ELF-1 (cell line): ENCODE data around the gene CGB8.

Experiments
- DNase-seq: peaks from one replicate; pipeline ENCODE4 v3.0.0-alpha.2; 2016; ENCODE audit warnings: low read depth, low spot score

CGB8 gene

GRCh38 chr19:49006905-49007304 is 42.0 kb downstream of the CGB8 start:
- no peak for DNase-seq

GRCh38 chr19:49004964-49005614 is 43.8 kb downstream of the CGB8 start:
- DNase-seq: no peak

GRCh38 chr19:49004133-49004532 is 44.8 kb downstream of the CGB8 start:
- DNase-seq: no peak

GRCh38 chr19:48999481-49000325 is 49.2 kb downstream of the CGB8 start:
- DNase-seq: peak; percentile 86

GRCh38 chr19:48997972-48998371 is 50.9 kb downstream of the CGB8 start:
- peak; percentile 86 for DNase-seq
